T-helper 17 cell (primary cell): ENCODE measurements around the gene ZMYND11. TPM values are rescaled to one million over a fixed set of nuclear protein-coding genes. Genes with fewer than 3 reads are reported as not detected.

Experiments used
- ATAC-seq: fragments of 150-1000 bp; cut with Tn5 transposase; 2 replicates; pipeline ENCODE4 v1.10.0; 2021; ENCODE audit warnings: mild to moderate bottlenecking, moderate library complexity
- DNase-seq, 3 donors: peaks; one replicate each; pipeline versions ENCODE4 v3.0.0 to v3.0.0-alpha.2; 2020 to 2021
- H3K9me3 ChIP-seq: one replicate; pipeline ENCODE4 v1.7.0; 2013; ENCODE audit warnings: low read length, mild to moderate bottlenecking; ENCODE audit not compliant: control insufficient read depth, poor library complexity, severe bottlenecking
- H3K27ac Mint-ChIP-seq: one replicate; pipeline ENCODE4 v1.8.0; 2022; ENCODE audit warnings: mild to moderate bottlenecking, moderate library complexity, mixed read lengths
- H3K27me3 Mint-ChIP-seq: one replicate; pipeline ENCODE4 v1.8.0; 2022; ENCODE audit warnings: mixed read lengths
- H3K36me3 Mint-ChIP-seq: one replicate; pipeline ENCODE4 v1.8.0; 2022; ENCODE audit warnings: low read depth, mixed read lengths
- H3K4me1 Mint-ChIP-seq: one replicate; pipeline ENCODE4 v1.8.0; 2022; ENCODE audit warnings: mild to moderate bottlenecking, mixed read lengths
- H3K4me3 Mint-ChIP-seq: one replicate; pipeline ENCODE4 v1.8.0; 2022; ENCODE audit warnings: mild to moderate bottlenecking, moderate library complexity, mixed read lengths
- total RNA-seq, 4 donors: library from RNA in 2 of 4; stranded (reverse) in 2 of 4; gene quantifications; one replicate each; pipeline ENCODE4 v1.2.3 and lab custom pipeline; 2022 to 2026

The ZMYND11 gene
- total RNA-seq, 2 donors from 2014 or later, result 41.3 TPM

GRCh38 chr10:186911-187310, 51.7 kb downstream of the ZMYND11 start:
- no peak for DNase-seq
- H3K9me3 ChIP-seq, result no peaks in the 10 kb centered on the region
- H3K4me3 Mint-ChIP-seq, result no peak overlapping the region
- H3K27ac Mint-ChIP-seq, result no peak overlapping the region
- peaks cover 16% of the 10 kb centered on the region for H3K4me1 Mint-ChIP-seq
- no peaks in the 10 kb centered on the region for H3K27me3 Mint-ChIP-seq
- ATAC-seq, result no peak
- H3K36me3 Mint-ChIP-seq, result peaks cover 4% of the 10 kb centered on the region

DNA sequence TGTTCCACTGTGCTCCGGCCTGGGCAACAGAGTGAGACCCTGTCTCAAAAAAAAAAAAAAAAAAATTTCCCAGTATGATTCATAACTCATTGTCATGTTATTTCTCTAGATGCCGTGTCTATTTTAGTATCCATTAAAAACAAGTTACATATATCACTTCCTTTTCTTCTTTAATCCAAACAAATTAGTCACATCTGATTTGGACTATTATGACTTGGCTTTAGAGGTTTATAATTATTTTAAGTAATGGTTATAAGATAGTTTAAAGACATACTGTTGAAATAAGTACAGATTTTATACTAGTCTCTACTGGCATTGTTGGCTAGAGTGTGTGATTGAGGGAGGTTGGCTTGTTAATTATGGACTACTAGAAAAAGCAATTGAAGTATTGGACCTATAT, 53.3 kb downstream of the ZMYND11 start:
- ATAC-seq, result no peak
- Mint-ChIP-seq H3K4me3 (no peak overlapping the region), H3K27ac (no peak overlapping the region), H3K27me3 (no peaks in the 10 kb centered on the region), H3K4me1 (peaks cover 15% of the 10 kb centered on the region), H3K36me3 (peaks cover 6% of the 10 kb centered on the region)
- no peaks in the 10 kb centered on the region for H3K9me3 ChIP-seq
- DNase-seq, result no peak

- H3K9me3 ChIP-seq, result no peaks in the 10 kb centered on the region
- Mint-ChIP-seq H3K27ac (no peak overlapping the region), H3K36me3 (peaks cover 2% of the 10 kb centered on the region), H3K4me3 (no peak overlapping the region), H3K4me1 (peaks cover 21% of the 10 kb centered on the region), H3K27me3 (no peaks in the 10 kb centered on the region)
- DNase-seq (no peak), ATAC-seq (no peak)
Measured at GRCh38 chr10:190216-190615, 55.0 kb downstream of the ZMYND11 start.

DNA sequence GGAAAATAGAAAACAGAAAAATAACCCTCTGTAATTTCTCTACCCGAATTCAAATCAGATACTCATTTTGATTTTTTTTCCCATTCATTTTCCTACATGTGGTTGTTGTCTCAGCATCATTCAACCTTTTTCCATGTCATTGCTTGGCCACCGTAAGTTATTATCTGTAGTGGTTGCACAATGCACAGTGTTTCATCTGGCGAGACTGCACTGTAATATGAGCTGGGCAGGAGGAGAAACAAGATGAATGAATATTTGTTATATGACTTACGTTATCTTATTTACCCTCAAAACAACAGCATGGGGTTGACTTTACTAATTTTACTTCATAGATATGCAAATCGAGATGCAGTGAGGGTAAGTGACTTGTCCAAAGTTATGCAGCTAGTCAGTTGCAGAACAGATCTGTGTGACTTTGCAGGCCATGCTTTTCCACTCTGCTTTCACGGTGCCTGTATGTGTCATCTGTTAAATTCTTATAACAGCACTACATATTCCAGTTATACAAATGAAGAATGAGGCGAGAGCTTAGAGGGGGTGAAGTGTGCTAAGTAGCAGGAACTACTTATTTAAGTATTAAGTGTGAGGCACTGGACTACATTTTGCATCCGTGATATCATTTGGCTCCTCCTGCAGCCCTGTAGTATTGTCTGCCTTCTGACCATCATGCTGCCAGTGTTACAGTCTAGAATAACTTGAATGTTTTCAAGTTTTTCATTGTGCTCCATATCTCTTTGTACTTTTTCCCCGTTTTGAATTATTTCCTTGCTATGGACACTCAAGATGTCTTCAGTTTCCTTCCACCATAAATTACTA, 56.7 kb downstream of the ZMYND11 start:
- H3K4me3 Mint-ChIP-seq, result no peak overlapping the region

GRCh38 chr10:194281-194680, 59.0 kb downstream of the ZMYND11 start:
- H3K36me3 Mint-ChIP-seq, result peaks cover 2% of the 10 kb centered on the region

More for the DNA sequence above, 56.7 kb downstream of the ZMYND11 start:
- ATAC-seq (no peak), DNase-seq (no peak)
- peaks cover 21% of the 10 kb centered on the region for H3K4me1 Mint-ChIP-seq
- H3K27me3 Mint-ChIP-seq, result no peaks in the 10 kb centered on the region
- H3K27ac Mint-ChIP-seq, result no peak overlapping the region
- H3K36me3 Mint-ChIP-seq, result peaks cover 2% of the 10 kb centered on the region
- no peaks in the 10 kb centered on the region for H3K9me3 ChIP-seq

GRCh38 chr10:200405-200804, 65.2 kb downstream of the ZMYND11 start:
- peaks cover 3% of the 10 kb centered on the region for H3K36me3 Mint-ChIP-seq
- no peak for ATAC-seq
- H3K27ac Mint-ChIP-seq, result no peak overlapping the region
- no peak for DNase-seq
- no peaks in the 10 kb centered on the region for H3K27me3 Mint-ChIP-seq
- no peak overlapping the region for H3K4me3 Mint-ChIP-seq
- H3K9me3 ChIP-seq, result no peaks in the 10 kb centered on the region
- peaks cover 13% of the 10 kb centered on the region for H3K4me1 Mint-ChIP-seq

More at GRCh38 chr10:194281-194680, 59.0 kb downstream of the ZMYND11 start:
- no peaks in the 10 kb centered on the region for H3K9me3 ChIP-seq
- Mint-ChIP-seq H3K4me1 (peaks cover 23% of the 10 kb centered on the region), H3K27ac (no peak overlapping the region), H3K4me3 (no peak overlapping the region), H3K27me3 (no peaks in the 10 kb centered on the region)
- ATAC-seq, result no peak
- no peak for DNase-seq

GRCh38 chr10:201328-201771, 66.1 kb downstream of the ZMYND11 start:
- no peaks in the 10 kb centered on the region for H3K27me3 Mint-ChIP-seq
- no peak overlapping the region for H3K4me3 Mint-ChIP-seq
- peaks cover 14% of the 10 kb centered on the region for H3K4me1 Mint-ChIP-seq
- peak overlapping the region; percentile 57 for H3K27ac Mint-ChIP-seq
- DNase-seq, result no peak
- H3K9me3 ChIP-seq, result no peaks in the 10 kb centered on the region
- no peak for ATAC-seq
- H3K36me3 Mint-ChIP-seq, result peaks cover 3% of the 10 kb centered on the region

DNA sequence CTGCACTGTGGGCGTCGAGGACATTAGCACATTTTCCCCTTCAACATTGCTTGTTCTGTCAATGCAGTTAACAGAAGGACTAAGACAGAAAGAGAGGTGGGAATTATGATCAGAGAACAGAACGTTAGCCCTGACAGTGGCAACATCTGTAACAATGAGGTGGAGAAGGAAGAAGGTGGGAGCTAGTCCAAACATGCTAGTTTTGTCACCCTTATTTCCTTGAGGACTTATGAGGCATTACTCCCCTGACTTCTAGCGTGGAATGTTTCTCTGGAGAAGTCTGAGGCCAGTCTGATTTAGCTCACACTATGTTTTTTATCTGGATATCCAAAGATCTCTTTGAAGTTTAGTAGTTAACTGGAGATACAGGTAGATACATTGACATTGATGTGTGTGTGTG, 73.4 kb downstream of the ZMYND11 start:
- Mint-ChIP-seq H3K27ac (no peak overlapping the region), H3K36me3 (peaks cover 3% of the 10 kb centered on the region), H3K4me3 (no peak overlapping the region), H3K4me1 (peaks cover 6% of the 10 kb centered on the region), H3K27me3 (no peaks in the 10 kb centered on the region)
- no peaks in the 10 kb centered on the region for H3K9me3 ChIP-seq
- DNase-seq, result no peak
- ATAC-seq, result no peak

DNA sequence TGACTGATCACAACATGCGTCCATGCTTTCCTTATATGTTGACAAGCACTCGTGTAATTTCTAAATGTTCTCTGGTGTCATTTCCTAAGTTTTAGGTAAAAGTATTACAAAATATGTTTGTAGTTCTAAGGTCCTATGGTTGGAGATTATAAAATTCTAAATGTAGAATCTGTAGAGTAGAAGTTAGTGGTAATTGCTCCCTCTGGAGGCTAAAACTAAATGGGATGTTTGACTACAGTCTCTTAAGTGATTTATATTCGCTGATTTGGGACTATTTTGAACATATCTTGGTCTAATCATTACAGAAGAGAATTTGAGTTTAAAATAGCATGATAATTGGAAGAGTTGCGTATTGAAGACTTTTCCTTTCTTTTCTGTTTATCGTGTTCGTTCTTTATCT, 74.1 kb downstream of the ZMYND11 start:
- Mint-ChIP-seq H3K27me3 (no peaks in the 10 kb centered on the region), H3K27ac (no peak overlapping the region), H3K36me3 (peaks cover 3% of the 10 kb centered on the region), H3K4me3 (no peak overlapping the region), H3K4me1 (peaks cover 4% of the 10 kb centered on the region)
- ATAC-seq (no peak), DNase-seq (no peak)
- H3K9me3 ChIP-seq, result no peaks in the 10 kb centered on the region

- ATAC-seq, result no peak
- Mint-ChIP-seq H3K4me1 (peaks cover 2% of the 10 kb centered on the region), H3K27me3 (no peaks in the 10 kb centered on the region), H3K36me3 (peaks cover 1% of the 10 kb centered on the region), H3K27ac (no peak overlapping the region), H3K4me3 (no peak overlapping the region)
- H3K9me3 ChIP-seq, result no peaks in the 10 kb centered on the region
- DNase-seq, result no peak
Measured at GRCh38 chr10:210297-210696, 75.0 kb downstream of the ZMYND11 start.

DNA sequence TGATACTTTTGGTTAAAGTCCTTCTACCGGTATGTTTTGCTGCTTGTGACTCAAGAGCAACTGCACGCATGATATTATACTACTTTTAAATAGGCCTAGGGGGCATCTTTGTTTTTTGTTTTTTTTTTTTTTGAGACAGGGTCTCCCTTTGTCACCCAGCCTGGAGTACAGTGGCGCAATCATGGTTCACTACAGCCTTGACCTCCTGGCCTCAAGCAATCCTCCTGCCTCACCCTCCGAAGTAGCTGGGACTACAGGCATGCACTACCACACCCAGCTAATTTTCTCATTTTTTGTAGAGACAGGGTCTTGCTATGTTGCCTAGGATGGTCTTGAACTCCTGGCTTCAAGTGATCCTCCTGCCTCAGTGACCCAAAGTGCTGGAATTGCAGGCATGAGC, 80.2 kb downstream of the ZMYND11 start:
- ATAC-seq, result no peak
- no peaks in the 10 kb centered on the region for H3K27me3 Mint-ChIP-seq
- H3K4me1 Mint-ChIP-seq, result peaks cover 13% of the 10 kb centered on the region
- no peaks in the 10 kb centered on the region for H3K36me3 Mint-ChIP-seq
- H3K27ac Mint-ChIP-seq, result no peak overlapping the region
- no peaks in the 10 kb centered on the region for H3K9me3 ChIP-seq
- H3K4me3 Mint-ChIP-seq, result no peak overlapping the region
- DNase-seq, result no peak

DNA sequence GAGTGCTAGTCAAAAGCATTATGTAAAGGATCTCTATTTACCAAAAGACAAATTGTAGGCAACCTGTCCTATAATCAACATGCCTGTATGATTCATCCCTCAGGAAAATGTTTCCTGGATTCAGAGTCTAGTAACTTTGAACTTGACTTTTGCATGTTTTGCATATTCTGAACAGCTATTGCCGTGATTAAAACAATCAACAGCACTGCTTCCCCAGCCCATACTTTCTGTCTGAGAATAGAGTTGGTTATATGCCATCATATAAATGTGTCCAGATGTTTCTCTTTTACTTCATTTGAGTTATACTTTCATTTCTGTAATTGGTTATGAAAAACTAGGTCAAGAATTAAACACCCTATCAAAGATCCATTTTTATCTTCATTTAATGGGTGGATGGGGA, 83.5 kb downstream of the ZMYND11 start:
- peaks cover 23% of the 10 kb centered on the region for H3K4me1 Mint-ChIP-seq
- H3K4me3 Mint-ChIP-seq, result no peak overlapping the region
- DNase-seq (no peak), ATAC-seq (no peak)
- H3K27me3 Mint-ChIP-seq, result no peaks in the 10 kb centered on the region
- no peaks in the 10 kb centered on the region for H3K36me3 Mint-ChIP-seq
- no peak overlapping the region for H3K27ac Mint-ChIP-seq
- no peaks in the 10 kb centered on the region for H3K9me3 ChIP-seq

DNA sequence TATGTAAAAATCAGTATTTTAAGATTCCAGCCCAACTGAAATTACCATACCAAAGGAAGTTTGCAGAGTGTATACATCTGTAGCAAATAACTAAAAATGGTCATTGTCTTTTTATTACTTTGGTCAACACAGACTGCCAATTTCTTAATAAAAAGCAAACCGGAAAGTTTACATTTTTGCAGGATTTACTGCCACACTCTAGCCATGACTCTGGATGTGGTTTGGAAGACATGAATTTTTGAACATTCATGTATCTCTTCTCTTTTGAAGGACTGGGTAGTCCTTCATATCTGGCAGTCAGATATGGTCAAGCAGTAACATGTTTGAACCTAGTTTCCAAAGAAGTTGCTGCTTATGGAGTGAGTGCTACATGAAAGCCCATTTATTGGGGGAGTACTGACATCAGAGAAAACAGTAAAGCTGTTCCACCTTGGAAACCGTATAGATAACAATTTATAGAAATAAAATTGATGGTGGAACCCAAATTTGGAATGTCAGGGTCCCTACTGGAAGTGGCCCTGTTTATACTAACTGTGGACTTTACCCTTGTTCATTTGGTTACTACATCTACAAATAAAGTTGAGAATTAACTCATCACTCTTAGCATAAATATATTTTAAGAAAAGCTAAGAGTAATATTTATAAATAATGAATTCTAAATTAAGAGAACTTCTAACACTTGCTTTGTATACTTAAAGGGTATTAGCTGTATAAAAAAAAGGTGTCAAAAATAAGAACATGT, 84.6 kb downstream of the ZMYND11 start:
- peaks cover 23% of the 10 kb centered on the region for H3K4me1 Mint-ChIP-seq
- no peak for DNase-seq
- no peak for ATAC-seq
- no peak overlapping the region for H3K27ac Mint-ChIP-seq
- H3K9me3 ChIP-seq, result no peaks in the 10 kb centered on the region
- no peak overlapping the region for H3K4me3 Mint-ChIP-seq
- H3K27me3 Mint-ChIP-seq, result no peaks in the 10 kb centered on the region
- no peaks in the 10 kb centered on the region for H3K36me3 Mint-ChIP-seq
